Cardiac fibroblast (primary cell): ENCODE results near the gene YEATS2.

Experiments used
- DNase-seq, 2 donors: peaks; one replicate each; pipeline versions ENCODE4 v3.0.0 to v3.0.0-alpha.2; 2010; ENCODE audit warnings: low read depth in 2 of 2
- H3K4me3 ChIP-seq, 2 donors: replicated peaks in 1 of 2; 1 replicate in 1 of 2; 2 replicates in 1 of 2; pipeline ENCODE4 v1.5.1; 2011; ENCODE audit warnings: low read depth in 2 of 2, low read length in 2 of 2, mild to moderate bottlenecking in 2 of 2, moderate library complexity in 1 of 2
- TF ChIP-seq, protein P1 (sequence below): IDR thresholded peaks from one replicate; pipeline ENCODE4 v1.5.1; 2011; ENCODE audit warnings: low read depth, mild to moderate bottlenecking, low read length, inconsistent platforms

Gene YEATS2

DNA sequence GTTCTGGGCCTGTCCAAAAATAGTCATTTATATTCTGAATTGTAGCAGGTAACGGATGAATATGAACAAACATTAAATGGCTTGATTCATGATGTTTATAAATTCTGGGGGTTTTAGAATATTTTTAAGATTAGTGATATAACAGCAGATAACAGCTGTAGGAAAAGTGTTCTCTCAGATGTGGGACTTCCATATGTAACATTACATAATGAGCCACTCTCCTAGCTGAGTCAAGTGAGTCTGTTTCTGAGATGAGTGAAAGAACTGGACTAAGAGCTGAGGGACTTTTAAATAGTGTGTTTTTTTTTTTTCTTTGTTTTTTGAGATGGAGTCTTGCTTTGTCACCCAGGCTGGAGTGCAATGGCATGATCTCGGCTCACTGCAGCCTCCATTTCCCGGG is 13.9 kb downstream of the YEATS2 start:
- TF ChIP-seq, protein P1, sequence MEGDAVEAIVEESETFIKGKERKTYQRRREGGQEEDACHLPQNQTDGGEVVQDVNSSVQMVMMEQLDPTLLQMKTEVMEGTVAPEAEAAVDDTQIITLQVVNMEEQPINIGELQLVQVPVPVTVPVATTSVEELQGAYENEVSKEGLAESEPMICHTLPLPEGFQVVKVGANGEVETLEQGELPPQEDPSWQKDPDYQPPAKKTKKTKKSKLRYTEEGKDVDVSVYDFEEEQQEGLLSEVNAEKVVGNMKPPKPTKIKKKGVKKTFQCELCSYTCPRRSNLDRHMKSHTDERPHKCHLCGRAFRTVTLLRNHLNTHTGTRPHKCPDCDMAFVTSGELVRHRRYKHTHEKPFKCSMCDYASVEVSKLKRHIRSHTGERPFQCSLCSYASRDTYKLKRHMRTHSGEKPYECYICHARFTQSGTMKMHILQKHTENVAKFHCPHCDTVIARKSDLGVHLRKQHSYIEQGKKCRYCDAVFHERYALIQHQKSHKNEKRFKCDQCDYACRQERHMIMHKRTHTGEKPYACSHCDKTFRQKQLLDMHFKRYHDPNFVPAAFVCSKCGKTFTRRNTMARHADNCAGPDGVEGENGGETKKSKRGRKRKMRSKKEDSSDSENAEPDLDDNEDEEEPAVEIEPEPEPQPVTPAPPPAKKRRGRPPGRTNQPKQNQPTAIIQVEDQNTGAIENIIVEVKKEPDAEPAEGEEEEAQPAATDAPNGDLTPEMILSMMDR = no peak

DNA sequence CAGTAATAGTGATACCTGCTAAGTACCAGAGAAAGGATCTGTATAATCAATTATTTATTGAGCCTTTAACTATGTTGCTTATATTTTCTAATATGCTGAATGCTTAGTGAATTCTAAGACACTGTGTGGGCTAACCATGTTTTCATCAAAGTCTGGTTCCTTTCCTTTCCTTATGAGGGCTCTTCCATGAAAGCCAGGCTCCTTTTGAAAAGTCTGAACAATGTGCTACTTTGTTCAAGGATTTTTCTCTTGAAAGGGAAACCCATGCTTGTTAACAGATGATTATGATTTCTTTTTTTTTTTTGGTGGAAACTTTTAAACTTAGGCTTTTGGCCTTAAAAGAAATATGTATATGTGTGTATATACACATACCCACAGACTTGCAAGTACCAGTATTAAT is 17.0 kb downstream of the YEATS2 start:
- TF ChIP-seq, protein P1 = no peak
- H3K4me3 ChIP-seq = no peak overlapping the region
- no peak for DNase-seq

More for the DNA sequence above, 13.9 kb downstream of the YEATS2 start:
- no peak for DNase-seq
- H3K4me3 ChIP-seq = no peak overlapping the region

DNA sequence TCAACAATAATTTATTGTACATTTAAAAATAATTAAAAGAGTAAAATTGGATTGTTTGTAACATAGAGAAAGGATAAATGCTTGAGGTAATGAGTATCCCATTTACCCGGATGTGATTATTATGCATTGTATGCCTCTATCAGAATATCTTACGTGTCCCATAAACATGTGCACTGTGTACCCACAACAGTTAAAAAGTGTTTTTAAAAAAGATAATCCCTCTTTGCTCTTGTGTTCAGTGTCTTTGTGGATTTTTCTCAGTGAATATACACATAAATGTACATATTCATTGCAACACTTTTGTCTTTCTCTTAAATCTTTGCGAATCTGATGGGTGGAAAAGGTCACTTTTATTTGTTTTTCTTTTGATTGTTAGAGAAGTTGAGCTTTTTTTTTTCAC is 20.4 kb downstream of the YEATS2 start:
- H3K4me3 ChIP-seq = no peak overlapping the region
- TF ChIP-seq, protein P1 = no peak
- DNase-seq = no peak

DNA sequence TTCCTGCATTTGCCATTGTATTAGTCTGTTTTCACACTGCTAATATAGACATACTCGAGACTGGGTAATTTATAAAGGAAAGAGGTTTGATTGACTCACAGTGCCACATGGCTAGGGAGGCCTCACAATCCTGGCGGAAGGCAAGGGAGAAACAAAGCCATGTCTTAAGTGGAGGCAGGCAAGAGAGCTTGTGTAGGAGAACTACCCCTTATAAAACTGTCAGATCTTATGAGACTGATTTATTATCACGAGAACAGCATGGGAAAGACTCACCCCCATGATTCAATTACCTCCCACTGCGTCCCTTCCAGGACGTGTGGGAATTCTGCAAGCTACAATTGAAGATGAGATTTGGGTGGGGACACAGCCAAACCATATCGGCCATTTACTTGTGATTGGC is 27.8 kb downstream of the YEATS2 start:
- TF ChIP-seq, protein P1 = no peak
- DNase-seq = no peak
- no peak overlapping the region for H3K4me3 ChIP-seq

DNA sequence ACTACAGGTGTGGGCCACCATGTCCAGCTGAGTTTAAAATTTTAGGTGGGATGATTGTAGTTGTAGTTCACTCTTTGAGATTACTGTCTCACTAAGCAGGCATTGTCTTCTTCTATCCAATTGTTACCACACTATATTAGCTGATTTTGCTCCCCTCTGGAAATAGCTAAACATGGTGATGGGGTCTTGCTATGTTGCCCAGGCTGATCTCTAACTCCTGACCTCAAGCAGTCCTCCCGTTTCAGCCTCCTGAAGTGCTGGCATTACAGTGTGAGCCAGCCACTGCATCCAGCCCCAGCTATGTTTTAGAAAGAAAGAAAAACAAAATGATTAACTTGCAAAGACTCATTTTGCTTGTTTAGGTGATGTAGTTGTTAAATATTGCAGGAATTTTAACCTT is 30.6 kb downstream of the YEATS2 start:
- TF ChIP-seq, protein P1 = no peak
- H3K4me3 ChIP-seq = no peak overlapping the region

DNA sequence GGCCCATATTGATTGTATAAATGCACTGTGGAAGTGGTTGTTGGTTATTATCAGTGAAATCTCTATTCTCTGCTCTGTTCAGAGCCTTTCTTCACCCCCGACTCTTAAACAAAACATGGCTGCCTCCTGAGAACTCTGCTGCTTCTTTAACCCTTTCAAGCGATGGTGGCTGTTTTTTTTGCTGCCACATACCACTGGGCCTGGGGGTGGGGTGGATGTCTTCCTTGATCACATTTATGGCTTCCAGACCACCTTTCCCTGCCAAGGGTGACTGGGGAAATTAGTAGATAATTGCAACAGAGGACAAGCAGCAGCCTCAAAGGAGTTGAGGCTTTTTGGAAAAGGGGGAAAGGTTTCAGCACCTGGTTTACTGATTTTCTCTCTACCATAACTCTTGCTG is 32.8 kb downstream of the YEATS2 start:
- TF ChIP-seq, protein P1 = no peak
- no peak for DNase-seq
- no peak overlapping the region for H3K4me3 ChIP-seq

More for the DNA sequence above, 30.6 kb downstream of the YEATS2 start:
- DNase-seq = no peak

DNA sequence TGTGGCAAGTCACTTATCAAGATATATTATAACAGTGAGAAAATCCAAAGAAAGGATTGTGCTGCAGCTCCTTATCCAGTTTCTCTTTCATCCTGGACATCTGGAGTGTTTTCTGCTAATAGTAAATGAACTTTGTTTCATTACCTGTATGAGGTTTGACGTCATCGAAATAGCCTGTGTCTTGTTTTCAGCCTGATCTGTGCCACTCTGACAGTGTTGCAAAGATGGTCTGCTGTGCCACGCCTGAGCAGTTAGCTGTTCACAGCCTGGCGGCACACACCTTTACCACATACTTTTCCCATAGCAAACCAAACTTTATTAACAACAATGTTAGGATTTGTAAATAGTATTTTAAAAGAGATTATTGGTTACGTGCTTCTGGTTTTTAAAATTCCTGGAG is 34.0 kb downstream of the YEATS2 start:
- TF ChIP-seq, protein P1 = no peak
- H3K4me3 ChIP-seq = no peak overlapping the region
- DNase-seq = no peak
